NCI-H82 (cell line): ENCODE data around the gene HSPA12B.

Experiments used
- DNase-seq: peaks from one replicate; lab custom pipeline; 2025; lab: John Stamatoyannopoulos, UW

The HSPA12B gene

GRCh38 chr20:3704087-3704486 is 28.4 kb upstream of the HSPA12B start:
- DNase-seq: no peak

- DNase-seq: no peak
Observed at GRCh38 chr20:3705491-3705969, 27.0 kb upstream of the HSPA12B start.

GRCh38 chr20:3705970-3706739 is 26.3 kb upstream of the HSPA12B start:
- DNase-seq: no peak

GRCh38 chr20:3706774-3707507 is 25.5 kb upstream of the HSPA12B start:
- DNase-seq: no peak

- DNase-seq: no peak
Observed at GRCh38 chr20:3707508-3707899, 25.0 kb upstream of the HSPA12B start.

GRCh38 chr20:3710011-3710466 is 22.4 kb upstream of the HSPA12B start:
- no peak for DNase-seq

GRCh38 chr20:3710703-3711483 is 21.6 kb upstream of the HSPA12B start:
- DNase-seq: peak; percentile 68

GRCh38 chr20:3711484-3711941 is 21.0 kb upstream of the HSPA12B start:
- no peak for DNase-seq

- DNase-seq: no peak
Observed at GRCh38 chr20:3712279-3712873, 20.1 kb upstream of the HSPA12B start, which contains the start of gene SIGLEC1. SIGLEC1 (minus strand) TSS chr20:3712600; CDS start chr20:3707128, 5,472 bp downstream.

- no peak for DNase-seq
Observed at GRCh38 chr20:3714092-3714491, 18.4 kb upstream of the HSPA12B start.

GRCh38 chr20:3716195-3716834 is 16.2 kb upstream of the HSPA12B start:
- peak; percentile 79 for DNase-seq

GRCh38 chr20:3719046-3719445 is 13.4 kb upstream of the HSPA12B start:
- DNase-seq: no peak

GRCh38 chr20:3720068-3720467 is 12.4 kb upstream of the HSPA12B start:
- DNase-seq: no peak

- DNase-seq: no peak
Observed at GRCh38 chr20:3720626-3721025, 11.9 kb upstream of the HSPA12B start.

GRCh38 chr20:3721912-3722311 is 10.6 kb upstream of the HSPA12B start:
- DNase-seq: no peak

- DNase-seq: no peak
Observed at GRCh38 chr20:3723284-3723683, 9.2 kb upstream of the HSPA12B start.

- DNase-seq: no peak
Observed at GRCh38 chr20:3724356-3724755, 8.1 kb upstream of the HSPA12B start.

- DNase-seq: peak; percentile 53
Observed at GRCh38 chr20:3727401-3728021, 5.0 kb upstream of the HSPA12B start.

GRCh38 chr20:3728354-3728753 is 4.1 kb upstream of the HSPA12B start:
- DNase-seq: no peak

- DNase-seq: no peak
Observed at GRCh38 chr20:3728876-3729275, 3.6 kb upstream of the HSPA12B start.

- DNase-seq: no peak
Observed at GRCh38 chr20:3729378-3729777, 3.1 kb upstream of the HSPA12B start.
